ENCODE results near the gene EPHB1. TPM values are rescaled to one million over a fixed set of nuclear protein-coding genes. Genes with fewer than 3 reads are reported as not detected.

The EPHB1 gene
- total RNA-seq, 4 donors from 2014 or later = 0.30 to 5.3 (median 2.6) TPM

DNA sequence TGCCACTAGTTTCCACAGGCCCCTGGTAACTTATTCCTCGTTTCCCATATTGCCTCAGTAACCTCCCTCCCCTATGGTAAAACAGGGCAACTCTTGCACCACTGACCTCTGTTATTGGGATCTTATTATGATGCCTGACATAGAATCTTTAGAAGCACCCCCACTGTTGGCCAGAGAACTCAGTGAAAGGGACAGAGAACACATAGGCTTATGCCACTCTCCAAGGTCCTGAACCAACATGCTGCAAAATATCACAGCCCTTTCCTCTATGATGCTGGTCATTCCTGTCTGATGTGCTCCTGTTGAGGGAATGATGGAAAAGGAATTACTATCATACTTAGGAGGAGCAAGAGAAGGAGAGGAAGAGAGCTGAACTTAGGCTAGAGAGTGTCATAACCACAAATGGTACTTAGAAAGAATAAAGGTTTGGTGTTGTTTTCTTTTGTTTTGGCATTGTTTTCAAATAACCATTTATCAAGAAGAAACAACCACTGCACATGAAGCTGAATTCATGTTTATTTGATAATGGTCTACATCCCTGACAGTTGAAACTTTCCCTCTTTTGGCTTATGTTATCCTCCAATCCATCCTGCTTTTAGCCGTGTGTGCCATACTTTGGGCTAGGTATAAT, 330.2 kb downstream of the EPHB1 start:
- no peak for DNase-seq (ENCODE audit: low spot score in 2 of 2)
- 84 to 90% methylated on average over 2 of the region's 2 CpGs for WGBS, 2 donors

DNA sequence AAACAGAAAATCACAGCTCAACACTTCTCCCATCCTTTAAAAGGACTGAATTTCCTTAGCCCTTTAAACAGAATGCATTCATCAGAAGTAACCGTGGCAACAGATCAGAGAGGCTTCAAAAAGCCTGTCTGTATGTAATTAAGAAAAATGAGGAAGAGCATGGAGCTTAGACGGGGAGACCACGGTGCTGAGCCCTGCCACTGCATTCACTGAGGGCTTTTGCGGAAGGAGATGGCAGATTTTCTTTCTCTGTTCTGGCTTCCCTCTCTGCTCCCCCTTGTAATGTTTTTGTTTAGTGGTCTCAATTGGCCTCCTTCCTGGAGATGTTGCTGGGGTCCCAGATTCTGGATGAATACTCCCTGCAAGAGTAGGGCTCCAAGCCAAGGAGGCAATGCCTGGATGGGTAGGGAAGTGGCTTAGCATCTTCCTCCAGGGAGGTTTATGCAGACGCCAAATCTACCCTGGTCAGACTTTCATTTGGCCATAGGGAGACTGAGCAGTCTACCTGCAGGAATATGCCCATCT, 332.9 kb downstream of the EPHB1 start:
- no peaks in the 10 kb centered on the region for H3K36me3 ChIP-seq
- no peak for TF ChIP-seq EP300 (IDR thresholded peaks at IDR 0.05)
- peaks cover 0 to 5% (median 0%) of the 10 kb centered on the region in 4 donors for H3K9me3 ChIP-seq
- H3K27ac ChIP-seq = no peak overlapping the region
- H3K4me1 ChIP-seq = no peaks in the 10 kb centered on the region
- 68 to 70% methylated on average over 5 of the region's 5 CpGs for WGBS, 2 donors
- H3K27me3 ChIP-seq = no peaks in the 10 kb centered on the region
- H3K4me3 ChIP-seq = no peak overlapping the region
- no peak for DNase-seq (ENCODE audit: low spot score in 2 of 2)

More for the DNA sequence above, 330.2 kb downstream of the EPHB1 start:
- Histone ChIP-seq H3K4me3 (no peak overlapping the region), H3K27me3 (no peaks in the 10 kb centered on the region), H3K36me3 (no peaks in the 10 kb centered on the region), H3K27ac (no peak overlapping the region), H3K4me1 (no peaks in the 10 kb centered on the region), H3K9me3 (peaks cover 0 to 5% (median 0%) of the 10 kb centered on the region in 4 donors)
- TF ChIP-seq POLR2A (IDR thresholded peaks at IDR 0.05) (no peak), EP300 (IDR thresholded peaks at IDR 0.05) (no peak)
- TF ChIP-seq, protein P1, sequence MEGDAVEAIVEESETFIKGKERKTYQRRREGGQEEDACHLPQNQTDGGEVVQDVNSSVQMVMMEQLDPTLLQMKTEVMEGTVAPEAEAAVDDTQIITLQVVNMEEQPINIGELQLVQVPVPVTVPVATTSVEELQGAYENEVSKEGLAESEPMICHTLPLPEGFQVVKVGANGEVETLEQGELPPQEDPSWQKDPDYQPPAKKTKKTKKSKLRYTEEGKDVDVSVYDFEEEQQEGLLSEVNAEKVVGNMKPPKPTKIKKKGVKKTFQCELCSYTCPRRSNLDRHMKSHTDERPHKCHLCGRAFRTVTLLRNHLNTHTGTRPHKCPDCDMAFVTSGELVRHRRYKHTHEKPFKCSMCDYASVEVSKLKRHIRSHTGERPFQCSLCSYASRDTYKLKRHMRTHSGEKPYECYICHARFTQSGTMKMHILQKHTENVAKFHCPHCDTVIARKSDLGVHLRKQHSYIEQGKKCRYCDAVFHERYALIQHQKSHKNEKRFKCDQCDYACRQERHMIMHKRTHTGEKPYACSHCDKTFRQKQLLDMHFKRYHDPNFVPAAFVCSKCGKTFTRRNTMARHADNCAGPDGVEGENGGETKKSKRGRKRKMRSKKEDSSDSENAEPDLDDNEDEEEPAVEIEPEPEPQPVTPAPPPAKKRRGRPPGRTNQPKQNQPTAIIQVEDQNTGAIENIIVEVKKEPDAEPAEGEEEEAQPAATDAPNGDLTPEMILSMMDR (IDR thresholded peaks at IDR 0.05) = no peak

DNA sequence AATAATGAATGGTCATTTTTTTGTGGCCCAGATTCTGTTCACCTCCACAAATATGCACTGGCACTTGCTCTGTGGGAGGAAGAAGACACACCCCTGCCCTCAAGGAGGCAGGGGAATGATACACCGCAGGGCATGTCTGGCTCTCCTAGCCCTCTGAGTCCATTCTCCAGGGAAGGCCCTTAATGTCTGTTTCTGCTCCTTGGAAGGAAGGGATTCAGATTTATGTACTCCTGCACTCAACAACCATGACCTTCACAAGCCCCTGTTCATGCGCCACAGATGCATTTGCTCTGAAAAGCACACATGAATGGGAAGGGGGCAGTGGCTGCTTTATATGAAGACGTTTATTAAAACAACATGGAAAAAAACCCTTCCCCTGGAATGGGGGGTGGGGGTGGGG, 333.8 kb downstream of the EPHB1 start:
- Histone ChIP-seq H3K36me3 (no peaks in the 10 kb centered on the region), H3K4me1 (no peaks in the 10 kb centered on the region), H3K27ac (no peak overlapping the region), H3K4me3 (no peak overlapping the region), H3K9me3 (peaks cover 0 to 5% (median 0%) of the 10 kb centered on the region in 4 donors), H3K27me3 (no peaks in the 10 kb centered on the region)
- whole genome bisulfite sequencing, 2 donors = 41 to 61% methylated on average over 3 of the region's 3 CpGs
- TF ChIP-seq, protein P1 (IDR thresholded peaks at IDR 0.05) = no peak
- TF ChIP-seq EP300 (IDR thresholded peaks at IDR 0.05) (no peak), POLR2A (IDR thresholded peaks at IDR 0.05) (no peak)
- no peak for DNase-seq (ENCODE audit: low spot score in 2 of 2)

- no peaks in the 10 kb centered on the region for H3K36me3 ChIP-seq
- no peaks in the 10 kb centered on the region for H3K27me3 ChIP-seq
- DNase-seq (ENCODE audit: low spot score in 2 of 2) = no peak
- 66 to 80% methylated on average over 7 of the region's 7 CpGs for WGBS, 2 donors
- H3K4me1 ChIP-seq = no peaks in the 10 kb centered on the region
- no peak overlapping the region for H3K27ac ChIP-seq
- no peak overlapping the region for H3K4me3 ChIP-seq
- TF ChIP-seq EP300 (IDR thresholded peaks at IDR 0.05) (no peak), POLR2A (IDR thresholded peaks at IDR 0.05) (no peak)
- TF ChIP-seq, protein P1 (IDR thresholded peaks at IDR 0.05) = no peak
- H3K9me3 ChIP-seq = no peaks in the 10 kb centered on the region
Observed at GRCh38 chr3:135131290-135131689, 336.2 kb downstream of the EPHB1 start.

DNA sequence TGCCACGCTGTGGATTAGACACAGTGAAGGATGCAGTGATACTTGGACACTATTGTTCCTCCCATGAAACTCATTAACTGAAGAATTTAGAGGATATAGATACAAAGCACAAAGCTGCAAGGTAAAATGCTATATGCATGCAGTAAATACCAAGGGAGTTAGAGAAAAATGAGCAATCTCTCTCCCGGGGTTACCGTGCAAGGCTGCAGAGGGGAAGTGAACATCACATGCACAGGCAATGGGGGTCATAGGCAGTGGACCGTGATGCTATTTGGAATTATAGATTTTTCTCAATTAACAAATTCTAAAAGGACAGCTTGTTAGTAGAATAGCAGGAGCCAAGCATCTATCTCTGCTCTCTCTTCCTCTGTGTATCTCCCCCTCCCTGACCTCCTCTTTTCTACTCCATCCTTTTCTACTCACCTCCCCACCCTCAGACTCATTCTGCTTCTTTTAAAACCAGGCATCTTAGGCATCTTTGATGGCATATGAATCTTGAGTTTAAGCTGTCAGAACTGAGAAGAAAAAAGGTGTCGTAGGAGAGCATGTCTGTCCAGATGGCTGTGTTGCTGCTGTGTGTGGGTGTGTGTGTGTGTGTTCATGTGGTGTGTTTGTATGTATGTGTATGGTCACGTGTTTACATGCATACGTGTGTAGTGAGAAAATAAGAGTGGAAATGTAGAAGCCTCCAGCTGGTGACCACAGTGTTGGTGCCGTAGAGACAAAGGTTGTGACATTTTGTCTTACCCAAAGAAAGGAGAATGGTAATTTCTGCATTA, 339.0 kb downstream of the EPHB1 start:
- Histone ChIP-seq H3K27me3 (no peaks in the 10 kb centered on the region), H3K36me3 (no peaks in the 10 kb centered on the region), H3K4me1 (no peaks in the 10 kb centered on the region), H3K4me3 (no peak overlapping the region), H3K9me3 (no peaks in the 10 kb centered on the region), H3K27ac (no peak overlapping the region)
- 83 to 86% methylated on average over 8 of the region's 8 CpGs for WGBS, 2 donors
- DNase-seq (ENCODE audit: low spot score in 2 of 2) = no peak
- no peak for TF ChIP-seq POLR2A (IDR thresholded peaks at IDR 0.05)
- TF ChIP-seq EP300 (IDR thresholded peaks at IDR 0.05) = no peak
- TF ChIP-seq, protein P1 (IDR thresholded peaks at IDR 0.05) = no peak
